GM23338 (cell line): ENCODE results near the gene L3MBTL4. TPM values are rescaled to one million over a fixed set of nuclear protein-coding genes. Genes with fewer than 3 reads are reported as not detected.

Source experiments
- ATAC-seq: fragments of 200-7000 bp; cut with Tn5 transposase; 3 replicates; pipeline ENCODE4 v1.9.1; 2020
- DNase-seq: peaks from one replicate; pipeline ENCODE4 v3.0.0-alpha.2; 2015; ENCODE audit warnings: low spot score
- H2AFZ ChIP-seq: fragments of 200-600 bp; sonication (generic); 2 replicates; pipeline ENCODE4 v1.8.0; 2016; ENCODE audit warnings: antibody characterized with exemption, mild to moderate bottlenecking, moderate library complexity
- H3F3A ChIP-seq: fragments of 200-600 bp; sonication (generic); replicated peaks from 2 replicates; pipeline ENCODE4 v1.8.0; 2017; ENCODE audit warnings: antibody characterized with exemption, mixed run types, low read depth
- H3K27ac ChIP-seq: fragments of 200-600 bp; sonication (generic); 2 replicates; pipeline ENCODE4 v1.6.1; 2016; ENCODE audit warnings: low read depth
- H3K27me3 ChIP-seq: fragments of 200-600 bp; sonication (generic); 2 replicates; pipeline ENCODE4 v1.8.0; 2016; ENCODE audit warnings: mild to moderate bottlenecking, mixed run types, moderate library complexity; ENCODE audit not compliant: insufficient read depth
- H3K36me3 ChIP-seq: fragments of 200-600 bp; sonication (generic); 2 replicates; pipeline ENCODE4 v1.8.0; 2016; ENCODE audit warnings: mild to moderate bottlenecking; ENCODE audit not compliant: insufficient read depth
- H3K4me1 ChIP-seq: fragments of 200-600 bp; sonication (generic); 2 replicates; pipeline ENCODE4 v1.8.0; 2016; ENCODE audit warnings: mild to moderate bottlenecking, moderate library complexity; ENCODE audit not compliant: insufficient read depth
- H3K4me2 ChIP-seq: fragments of 200-600 bp; sonication (generic); 2 replicates; pipeline ENCODE4 v1.7.1; 2017; ENCODE audit warnings: mixed run types
- H3K4me3 ChIP-seq: fragments of 200-600 bp; sonication (generic); 2 replicates; pipeline ENCODE4 v1.6.1; 2016; ENCODE audit warnings: mixed run types
- H3K79me2 ChIP-seq: fragments of 200-600 bp; sonication (generic); replicated peaks from 2 replicates; pipeline ENCODE4 v1.8.0; 2017; ENCODE audit warnings: mild to moderate bottlenecking; ENCODE audit not compliant: insufficient read depth
- H3K9me2 ChIP-seq: fragments of 200-600 bp; sonication (generic); 2 replicates; pipeline ENCODE4 v1.8.0; 2017; ENCODE audit not compliant: insufficient read depth
- H4K20me1 ChIP-seq: fragments of 200-600 bp; sonication (generic); replicated peaks from 2 replicates; pipeline ENCODE4 v1.8.0; 2017; ENCODE audit warnings: mild to moderate bottlenecking; ENCODE audit not compliant: insufficient read depth
- H3K27ac Mint-ChIP-seq: 2 replicates; pipeline ENCODE4 v1.8.0; 2020; ENCODE audit warnings: inconsistent platforms, mild to moderate bottlenecking, moderate library complexity, mixed read lengths
- H3K27me3 Mint-ChIP-seq: 3 replicates; pipeline ENCODE4 v1.8.0; 2022; ENCODE audit warnings: low read depth, mild to moderate bottlenecking, moderate library complexity, mixed read lengths, inconsistent platforms; ENCODE audit not compliant: insufficient read depth, poor library complexity
- H3K36me3 Mint-ChIP-seq: 3 replicates; pipeline ENCODE4 v1.8.0; 2021; ENCODE audit warnings: low read depth, mild to moderate bottlenecking, inconsistent platforms, moderate library complexity, mixed read lengths
- H3K4me1 Mint-ChIP-seq: 3 replicates; pipeline ENCODE4 v1.8.0; 2020; ENCODE audit warnings: mild to moderate bottlenecking, inconsistent platforms, mixed read lengths
- H3K4me3 Mint-ChIP-seq: 3 replicates; pipeline ENCODE4 v1.8.0; 2021; ENCODE audit warnings: moderate library complexity, mild to moderate bottlenecking, inconsistent platforms, mixed read lengths
- H3K9me3 Mint-ChIP-seq: 3 replicates; pipeline ENCODE4 v1.8.0; 2020; ENCODE audit warnings: moderate library complexity, mild to moderate bottlenecking, inconsistent platforms, mixed read lengths
- CREB1 ChIP-seq: fragments of 250-450 bp; sonication (Bioruptor Pico); IDR thresholded peaks from 2 replicates; pipeline ENCODE4 v1.5.0; 2020; ENCODE audit warnings: low read depth, mild to moderate bottlenecking, moderate library complexity
- EZH2 ChIP-seq: fragments of 200-600 bp; sonication (generic); IDR thresholded peaks from one replicate; pipeline ENCODE4 v1.8.0; 2017; ENCODE audit warnings: antibody characterized with exemption, mild to moderate bottlenecking, low read depth; ENCODE audit not compliant: unreplicated experiment
- EZH2phosphoT487 ChIP-seq: fragments of 200-600 bp; sonication (generic); IDR thresholded peaks from one replicate; pipeline ENCODE4 v1.8.1; 2018; ENCODE audit warnings: antibody characterized with exemption; ENCODE audit not compliant: unreplicated experiment
- JUNB ChIP-seq: IDR thresholded peaks from one replicate; pipeline ENCODE4 v1.6.1; 2016; ENCODE audit warnings: antibody characterized with exemption; ENCODE audit not compliant: unreplicated experiment
- NANOG ChIP-seq: IDR thresholded peaks from 2 replicates; pipeline ENCODE4 v1.6.1; 2016; ENCODE audit warnings: antibody characterized with exemption, borderline replicate concordance
- POLR2AphosphoS5 ChIP-seq: IDR thresholded peaks from 2 replicates; pipeline ENCODE4 v1.6.1; 2016; ENCODE audit warnings: antibody characterized with exemption, low read depth
- STAT1 ChIP-seq: IDR thresholded peaks from one replicate; pipeline ENCODE4 v1.6.1; 2016; ENCODE audit warnings: antibody characterized with exemption; ENCODE audit not compliant: unreplicated experiment
- ZNF114 ChIP-seq: fragments of 250-450 bp; sonication (Bioruptor Pico); IDR thresholded peaks from 2 replicates; pipeline ENCODE4 v1.5.0; 2020; ENCODE audit warnings: mild to moderate bottlenecking, moderate library complexity
- ZNF331 ChIP-seq: fragments of 250-450 bp; sonication (Bioruptor Pico); IDR thresholded peaks from 2 replicates; pipeline ENCODE4 v1.5.0; 2020; ENCODE audit warnings: low read depth, mild to moderate bottlenecking, moderate library complexity
- polyA plus RNA-seq: library from polyadenylated mRNA; unstranded; fragments of >200 nt; fragmentation: Nextera tagmentation; extraction: Ambion mirVana; gene quantifications from 2 replicates; pipeline ENCODE4 v1.2.1, GENCODE V29; 2016
- total RNA-seq: library from RNA; depleted of rRNA; stranded (reverse); fragments of >200 nt; shearing (Covaris generic); gene quantifications from 2 replicates; pipeline ENCODE4 v1.2.3, GENCODE V29; 2014
- TF ChIP-seq, protein P1 (sequence below), 2 experiments: fragments of 200-600 bp in 1 of 2; sonication (generic) in 1 of 2; conservative IDR thresholded peaks; 2 replicates each; pipeline versions ENCODE4 v1.5.1 to v1.6.1; 2016 to 2017; ENCODE audit warnings: antibody characterized with exemption in 2 of 2, low read depth in 2 of 2, mild to moderate bottlenecking in 2 of 2, moderate library complexity in 1 of 2
- TF ChIP-seq, protein P2 (sequence below): fragments of 250-450 bp; sonication (Bioruptor Pico); IDR thresholded peaks from 2 replicates; pipeline ENCODE4 v1.5.0; 2020; ENCODE audit warnings: mild to moderate bottlenecking, moderate library complexity
- TF ChIP-seq, protein P3 (sequence below): IDR thresholded peaks from 2 replicates; pipeline ENCODE4 v1.6.1; 2016; ENCODE audit warnings: antibody characterized with exemption
- TF ChIP-seq, protein P4 (sequence below): IDR thresholded peaks from one replicate; pipeline ENCODE4 v1.6.1; 2018; ENCODE audit warnings: antibody characterized with exemption; ENCODE audit not compliant: unreplicated experiment

L3MBTL4 gene
- total and polyA plus RNA-seq, 2 experiments from 2014 or later, result 0.48 to 2.8 TPM

DNA sequence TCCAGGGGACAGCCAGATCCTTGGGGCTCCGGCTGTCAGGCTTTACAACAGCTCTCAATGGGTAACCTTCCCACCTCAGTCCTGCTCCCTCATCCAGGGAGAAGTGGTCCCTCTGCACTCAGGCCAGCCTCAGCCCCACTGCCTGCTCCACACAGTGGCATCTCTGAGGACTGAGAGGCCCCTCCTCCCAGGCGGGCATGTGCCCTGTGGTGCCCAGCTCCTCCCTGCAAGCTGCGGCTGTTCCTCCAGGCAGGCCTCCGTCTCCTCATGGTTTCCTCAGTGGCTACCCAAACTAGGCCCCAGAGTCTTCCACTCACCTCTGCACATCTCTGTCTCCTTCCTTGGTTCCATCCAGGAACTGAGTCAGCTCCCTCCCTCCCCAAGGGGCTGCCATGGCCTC is 437.7 kb downstream of the L3MBTL4 start:
- Histone ChIP-seq H3F3A (no peaks in the 10 kb centered on the region), H3K4me2 (no peak overlapping the region), H3K4me3 (no peak overlapping the region), H3K27ac (no peak overlapping the region), H4K20me1 (no peaks in the 10 kb centered on the region), H2AFZ (no peak overlapping the region), H3K79me2 (no peaks in the 10 kb centered on the region), H3K36me3 (no peaks in the 10 kb centered on the region), H3K9me2 (0 out of 2 replicates have a peak, but pooled peaks cover 5% of the 10 kb centered on the region), H3K27me3 (no peaks in the 10 kb centered on the region), H3K4me1 (peaks cover 5% of the 10 kb centered on the region; the same call in 1 of the 2 replicates)
- Mint-ChIP-seq H3K36me3 (no peaks in the 10 kb centered on the region; the same call in 2 of the 3 replicates), H3K27me3 (peaks cover 3% of the 10 kb centered on the region), H3K4me3 (no peak overlapping the region), H3K9me3 (no peaks in the 10 kb centered on the region), H3K27ac (no peak overlapping the region), H3K4me1 (peaks cover 25% of the 10 kb centered on the region)
- no peak for ATAC-seq
- TF ChIP-seq STAT1 (no peak), CREB1 (no peak), EZH2phosphoT487 (no peak), ZNF331 (no peak), POLR2AphosphoS5 (no peak), ZNF114 (no peak), JUNB (no peak), NANOG (no peak), EZH2 (no peak)
- TF ChIP-seq, protein P1, sequence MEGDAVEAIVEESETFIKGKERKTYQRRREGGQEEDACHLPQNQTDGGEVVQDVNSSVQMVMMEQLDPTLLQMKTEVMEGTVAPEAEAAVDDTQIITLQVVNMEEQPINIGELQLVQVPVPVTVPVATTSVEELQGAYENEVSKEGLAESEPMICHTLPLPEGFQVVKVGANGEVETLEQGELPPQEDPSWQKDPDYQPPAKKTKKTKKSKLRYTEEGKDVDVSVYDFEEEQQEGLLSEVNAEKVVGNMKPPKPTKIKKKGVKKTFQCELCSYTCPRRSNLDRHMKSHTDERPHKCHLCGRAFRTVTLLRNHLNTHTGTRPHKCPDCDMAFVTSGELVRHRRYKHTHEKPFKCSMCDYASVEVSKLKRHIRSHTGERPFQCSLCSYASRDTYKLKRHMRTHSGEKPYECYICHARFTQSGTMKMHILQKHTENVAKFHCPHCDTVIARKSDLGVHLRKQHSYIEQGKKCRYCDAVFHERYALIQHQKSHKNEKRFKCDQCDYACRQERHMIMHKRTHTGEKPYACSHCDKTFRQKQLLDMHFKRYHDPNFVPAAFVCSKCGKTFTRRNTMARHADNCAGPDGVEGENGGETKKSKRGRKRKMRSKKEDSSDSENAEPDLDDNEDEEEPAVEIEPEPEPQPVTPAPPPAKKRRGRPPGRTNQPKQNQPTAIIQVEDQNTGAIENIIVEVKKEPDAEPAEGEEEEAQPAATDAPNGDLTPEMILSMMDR (conservative IDR thresholded peaks at IDR 0.05; ENCODE audit: low read depth in 2 of 2), result no peak
- TF ChIP-seq, protein P2, sequence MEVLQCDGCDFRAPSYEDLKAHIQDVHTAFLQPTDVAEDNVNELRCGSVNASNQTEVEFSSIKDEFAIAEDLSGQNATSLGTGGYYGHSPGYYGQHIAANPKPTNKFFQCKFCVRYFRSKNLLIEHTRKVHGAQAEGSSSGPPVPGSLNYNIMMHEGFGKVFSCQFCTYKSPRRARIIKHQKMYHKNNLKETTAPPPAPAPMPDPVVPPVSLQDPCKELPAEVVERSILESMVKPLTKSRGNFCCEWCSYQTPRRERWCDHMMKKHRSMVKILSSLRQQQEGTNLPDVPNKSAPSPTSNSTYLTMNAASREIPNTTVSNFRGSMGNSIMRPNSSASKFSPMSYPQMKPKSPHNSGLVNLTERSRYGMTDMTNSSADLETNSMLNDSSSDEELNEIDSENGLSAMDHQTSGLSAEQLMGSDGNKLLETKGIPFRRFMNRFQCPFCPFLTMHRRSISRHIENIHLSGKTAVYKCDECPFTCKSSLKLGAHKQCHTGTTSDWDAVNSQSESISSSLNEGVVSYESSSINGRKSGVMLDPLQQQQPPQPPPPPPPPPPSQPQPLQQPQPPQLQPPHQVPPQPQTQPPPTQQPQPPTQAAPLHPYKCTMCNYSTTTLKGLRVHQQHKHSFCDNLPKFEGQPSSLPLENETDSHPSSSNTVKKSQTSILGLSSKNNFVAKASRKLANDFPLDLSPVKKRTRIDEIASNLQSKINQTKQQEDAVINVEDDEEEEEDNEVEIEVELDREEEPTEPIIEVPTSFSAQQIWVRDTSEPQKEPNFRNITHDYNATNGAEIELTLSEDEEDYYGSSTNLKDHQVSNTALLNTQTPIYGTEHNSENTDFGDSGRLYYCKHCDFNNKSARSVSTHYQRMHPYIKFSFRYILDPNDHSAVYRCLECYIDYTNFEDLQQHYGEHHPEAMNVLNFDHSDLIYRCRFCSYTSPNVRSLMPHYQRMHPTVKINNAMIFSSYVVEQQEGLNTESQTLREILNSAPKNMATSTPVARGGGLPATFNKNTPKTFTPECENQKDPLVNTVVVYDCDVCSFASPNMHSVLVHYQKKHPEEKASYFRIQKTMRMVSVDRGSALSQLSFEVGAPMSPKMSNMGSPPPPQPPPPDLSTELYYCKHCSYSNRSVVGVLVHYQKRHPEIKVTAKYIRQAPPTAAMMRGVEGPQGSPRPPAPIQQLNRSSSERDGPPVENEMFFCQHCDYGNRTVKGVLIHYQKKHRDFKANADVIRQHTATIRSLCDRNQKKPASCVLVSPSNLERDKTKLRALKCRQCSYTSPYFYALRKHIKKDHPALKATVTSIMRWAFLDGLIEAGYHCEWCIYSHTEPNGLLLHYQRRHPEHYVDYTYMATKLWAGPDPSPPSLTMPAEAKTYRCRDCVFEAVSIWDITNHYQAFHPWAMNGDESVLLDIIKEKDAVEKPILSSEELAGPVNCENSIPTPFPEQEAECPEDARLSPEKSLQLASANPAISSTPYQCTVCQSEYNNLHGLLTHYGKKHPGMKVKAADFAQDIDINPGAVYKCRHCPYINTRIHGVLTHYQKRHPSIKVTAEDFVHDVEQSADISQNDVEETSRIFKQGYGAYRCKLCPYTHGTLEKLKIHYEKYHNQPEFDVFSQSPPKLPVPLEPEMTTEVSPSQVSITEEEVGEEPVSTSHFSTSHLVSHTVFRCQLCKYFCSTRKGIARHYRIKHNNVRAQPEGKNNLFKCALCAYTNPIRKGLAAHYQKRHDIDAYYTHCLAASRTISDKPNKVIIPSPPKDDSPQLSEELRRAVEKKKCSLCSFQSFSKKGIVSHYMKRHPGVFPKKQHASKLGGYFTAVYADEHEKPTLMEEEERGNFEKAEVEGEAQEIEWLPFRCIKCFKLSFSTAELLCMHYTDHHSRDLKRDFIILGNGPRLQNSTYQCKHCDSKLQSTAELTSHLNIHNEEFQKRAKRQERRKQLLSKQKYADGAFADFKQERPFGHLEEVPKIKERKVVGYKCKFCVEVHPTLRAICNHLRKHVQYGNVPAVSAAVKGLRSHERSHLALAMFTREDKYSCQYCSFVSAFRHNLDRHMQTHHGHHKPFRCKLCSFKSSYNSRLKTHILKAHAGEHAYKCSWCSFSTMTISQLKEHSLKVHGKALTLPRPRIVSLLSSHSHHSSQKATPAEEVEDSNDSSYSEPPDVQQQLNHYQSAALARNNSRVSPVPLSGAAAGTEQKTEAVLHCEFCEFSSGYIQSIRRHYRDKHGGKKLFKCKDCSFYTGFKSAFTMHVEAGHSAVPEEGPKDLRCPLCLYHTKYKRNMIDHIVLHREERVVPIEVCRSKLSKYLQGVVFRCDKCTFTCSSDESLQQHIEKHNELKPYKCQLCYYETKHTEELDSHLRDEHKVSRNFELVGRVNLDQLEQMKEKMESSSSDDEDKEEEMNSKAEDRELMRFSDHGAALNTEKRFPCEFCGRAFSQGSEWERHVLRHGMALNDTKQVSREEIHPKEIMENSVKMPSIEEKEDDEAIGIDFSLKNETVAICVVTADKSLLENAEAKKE, result no peak
- TF ChIP-seq, protein P3, sequence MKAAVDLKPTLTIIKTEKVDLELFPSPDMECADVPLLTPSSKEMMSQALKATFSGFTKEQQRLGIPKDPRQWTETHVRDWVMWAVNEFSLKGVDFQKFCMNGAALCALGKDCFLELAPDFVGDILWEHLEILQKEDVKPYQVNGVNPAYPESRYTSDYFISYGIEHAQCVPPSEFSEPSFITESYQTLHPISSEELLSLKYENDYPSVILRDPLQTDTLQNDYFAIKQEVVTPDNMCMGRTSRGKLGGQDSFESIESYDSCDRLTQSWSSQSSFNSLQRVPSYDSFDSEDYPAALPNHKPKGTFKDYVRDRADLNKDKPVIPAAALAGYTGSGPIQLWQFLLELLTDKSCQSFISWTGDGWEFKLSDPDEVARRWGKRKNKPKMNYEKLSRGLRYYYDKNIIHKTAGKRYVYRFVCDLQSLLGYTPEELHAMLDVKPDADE, result no peak
- TF ChIP-seq, protein P4, sequence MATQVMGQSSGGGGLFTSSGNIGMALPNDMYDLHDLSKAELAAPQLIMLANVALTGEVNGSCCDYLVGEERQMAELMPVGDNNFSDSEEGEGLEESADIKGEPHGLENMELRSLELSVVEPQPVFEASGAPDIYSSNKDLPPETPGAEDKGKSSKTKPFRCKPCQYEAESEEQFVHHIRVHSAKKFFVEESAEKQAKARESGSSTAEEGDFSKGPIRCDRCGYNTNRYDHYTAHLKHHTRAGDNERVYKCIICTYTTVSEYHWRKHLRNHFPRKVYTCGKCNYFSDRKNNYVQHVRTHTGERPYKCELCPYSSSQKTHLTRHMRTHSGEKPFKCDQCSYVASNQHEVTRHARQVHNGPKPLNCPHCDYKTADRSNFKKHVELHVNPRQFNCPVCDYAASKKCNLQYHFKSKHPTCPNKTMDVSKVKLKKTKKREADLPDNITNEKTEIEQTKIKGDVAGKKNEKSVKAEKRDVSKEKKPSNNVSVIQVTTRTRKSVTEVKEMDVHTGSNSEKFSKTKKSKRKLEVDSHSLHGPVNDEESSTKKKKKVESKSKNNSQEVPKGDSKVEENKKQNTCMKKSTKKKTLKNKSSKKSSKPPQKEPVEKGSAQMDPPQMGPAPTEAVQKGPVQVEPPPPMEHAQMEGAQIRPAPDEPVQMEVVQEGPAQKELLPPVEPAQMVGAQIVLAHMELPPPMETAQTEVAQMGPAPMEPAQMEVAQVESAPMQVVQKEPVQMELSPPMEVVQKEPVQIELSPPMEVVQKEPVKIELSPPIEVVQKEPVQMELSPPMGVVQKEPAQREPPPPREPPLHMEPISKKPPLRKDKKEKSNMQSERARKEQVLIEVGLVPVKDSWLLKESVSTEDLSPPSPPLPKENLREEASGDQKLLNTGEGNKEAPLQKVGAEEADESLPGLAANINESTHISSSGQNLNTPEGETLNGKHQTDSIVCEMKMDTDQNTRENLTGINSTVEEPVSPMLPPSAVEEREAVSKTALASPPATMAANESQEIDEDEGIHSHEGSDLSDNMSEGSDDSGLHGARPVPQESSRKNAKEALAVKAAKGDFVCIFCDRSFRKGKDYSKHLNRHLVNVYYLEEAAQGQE, result no peak
- no peak for DNase-seq
